ENCODE results near the gene TLX2.
"Not testable (repeated sequence)": the region's sequence is repeated elsewhere in the genome, so short reads cannot be mapped to it uniquely, and the experiment has no call there.

The TLX2 gene

DNA sequence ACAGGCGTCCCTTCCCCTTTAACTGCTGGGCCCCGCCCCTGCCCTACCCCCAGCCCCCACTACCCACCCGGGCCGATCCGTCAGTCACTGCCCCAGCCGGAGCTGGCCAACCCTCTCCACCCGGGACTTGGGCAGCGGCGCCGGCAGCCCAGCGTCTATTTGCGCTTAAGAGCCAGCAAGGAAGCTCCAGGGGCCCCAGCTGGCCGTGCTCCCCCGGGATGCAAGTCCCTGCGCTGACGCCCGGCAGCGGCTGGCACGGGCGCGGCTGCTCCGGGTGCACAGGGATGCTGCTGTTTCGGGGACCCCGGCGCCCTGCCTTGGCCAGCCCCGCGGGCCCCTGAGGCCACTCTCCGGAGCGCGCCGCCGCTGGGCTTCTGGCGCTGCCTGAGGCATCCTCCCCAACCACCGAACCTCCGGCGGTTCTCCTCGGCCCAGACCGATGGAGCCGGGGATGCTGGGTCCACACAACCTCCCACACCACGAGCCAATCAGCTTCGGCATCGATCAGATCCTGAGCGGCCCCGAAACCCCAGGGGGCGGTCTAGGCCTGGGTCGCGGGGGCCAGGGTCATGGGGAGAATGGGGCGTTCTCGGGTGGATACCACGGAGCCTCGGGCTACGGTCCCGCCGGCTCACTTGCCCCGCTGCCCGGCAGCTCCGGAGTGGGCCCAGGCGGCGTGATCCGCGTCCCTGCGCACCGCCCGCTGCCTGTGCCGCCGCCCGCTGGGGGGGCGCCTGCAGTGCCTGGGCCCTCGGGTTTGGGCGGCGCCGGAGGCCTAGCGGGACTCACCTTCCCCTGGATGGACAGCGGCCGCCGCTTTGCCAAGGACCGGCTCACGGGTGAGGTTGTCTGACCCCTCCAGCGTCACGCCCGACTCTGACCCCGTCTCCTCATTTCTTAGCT lies at the start of gene TLX2:
TSS of gene TLX2 (plus strand) at position 83 of the 903 bp plus-strand sequence. CDS start at position 440, 357 bp downstream.
- peak; percentile 62 for DNase-seq

DNA sequence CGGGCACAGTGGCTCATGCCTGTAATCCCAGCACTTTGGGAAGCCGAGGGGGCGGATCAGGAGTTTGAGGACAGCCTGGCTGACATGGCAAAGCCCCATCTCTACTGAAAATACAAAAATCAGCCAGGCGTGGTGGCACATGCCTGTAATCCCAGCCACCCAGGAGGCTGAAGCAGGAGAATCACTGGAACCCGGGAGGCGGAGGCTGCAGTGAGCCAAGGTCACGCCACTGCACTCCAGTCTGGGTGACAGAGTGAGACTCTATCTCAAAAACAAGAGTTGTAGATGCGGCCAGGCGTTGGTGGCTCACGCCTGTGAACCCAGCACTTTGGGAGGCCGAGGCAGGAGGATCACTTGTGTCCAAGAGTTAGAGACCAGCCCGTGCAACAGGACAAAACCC lies 43.5 kb upstream of the TLX2 start:
- not testable (repeated sequence) for DNase-seq

DNA sequence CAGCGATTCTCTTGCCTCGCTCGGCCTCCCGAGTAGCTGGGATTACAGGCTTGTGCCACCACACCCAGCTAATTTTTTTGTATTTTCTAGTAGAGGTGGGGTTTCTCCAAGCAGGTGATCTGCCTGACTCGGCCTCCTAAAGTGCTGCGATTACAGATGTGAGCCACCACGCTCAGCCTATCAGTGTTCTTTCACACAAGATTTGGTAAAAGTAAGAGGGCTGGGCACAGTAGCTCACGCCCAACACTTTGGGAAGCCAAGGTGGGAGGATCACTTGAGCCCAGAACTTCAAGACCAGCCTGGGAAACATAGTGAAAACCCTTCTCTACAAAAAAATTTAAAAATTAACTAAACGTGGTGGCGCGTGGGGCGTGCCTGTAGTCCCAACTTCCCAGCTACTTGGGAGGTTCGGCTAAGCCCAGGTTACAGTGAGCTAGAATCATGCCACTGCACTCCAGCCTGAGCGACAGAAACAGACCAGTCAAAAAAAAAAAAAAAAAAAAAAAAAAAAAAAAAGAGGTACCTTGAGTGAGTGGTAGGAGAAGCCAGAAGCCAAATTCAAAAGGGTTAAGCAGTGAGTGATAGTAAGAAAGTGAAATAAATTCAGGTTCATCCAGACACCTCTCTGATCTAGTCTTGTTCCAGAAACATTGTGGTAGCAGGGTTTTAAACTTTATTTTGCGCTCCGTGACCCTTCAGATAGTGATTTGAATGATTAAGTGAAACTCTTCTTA lies 42.8 kb upstream of the TLX2 start:
- peak; percentile 48 for DNase-seq

- DNase-seq, result peak; percentile 98
Measured at GRCh38 chr2:74472086-74472944, 41.9 kb upstream of the TLX2 start, which contains the start of gene MRPL53. Gene MRPL53, minus strand, starts transcription at chr2:74472680. Its CDS starts 20 bp downstream, at chr2:74472660.

DNA sequence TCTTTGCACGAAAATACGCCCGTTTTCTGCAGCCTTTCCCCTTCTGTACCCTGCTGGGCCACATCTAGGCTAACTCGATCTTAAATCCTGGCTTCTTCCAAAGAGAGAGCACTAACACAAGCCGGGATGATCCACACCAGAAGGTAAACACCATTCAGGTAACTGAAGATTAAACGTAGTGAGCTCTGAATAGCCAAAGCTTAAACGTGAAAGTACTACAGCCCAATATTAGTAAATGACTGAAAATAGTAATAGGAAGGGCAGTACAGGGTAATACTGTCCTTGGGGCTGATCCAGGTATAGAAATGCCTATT lies 41.3 kb upstream of the TLX2 start:
- DNase-seq, result no peak

GRCh38 chr2:74474481-74474880 lies 39.8 kb upstream of the TLX2 start:
- no peak for DNase-seq

GRCh38 chr2:74474899-74475298 lies 39.4 kb upstream of the TLX2 start:
- DNase-seq, result peak; percentile 31

DNA sequence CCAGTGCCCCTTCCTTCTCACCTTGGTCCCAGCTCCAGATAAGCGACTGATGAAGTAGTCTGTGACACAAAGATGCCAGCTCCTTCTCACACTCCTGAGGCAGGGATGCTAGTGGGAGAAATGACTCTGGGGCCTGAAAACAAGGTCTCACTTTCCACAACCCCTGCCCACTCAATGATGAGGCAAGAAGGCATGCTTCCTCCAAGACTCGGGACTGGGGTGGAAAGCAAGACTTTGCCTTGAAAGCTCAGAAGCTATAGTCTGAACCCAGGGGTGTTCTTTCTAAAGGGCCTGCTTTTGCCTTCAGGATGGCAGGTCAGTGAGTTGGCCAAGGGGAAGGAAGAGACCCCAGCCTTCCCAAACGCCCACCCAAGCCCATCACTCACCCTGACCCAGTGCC lies 32.8 kb upstream of the TLX2 start:
- DNase-seq, result no peak

DNA sequence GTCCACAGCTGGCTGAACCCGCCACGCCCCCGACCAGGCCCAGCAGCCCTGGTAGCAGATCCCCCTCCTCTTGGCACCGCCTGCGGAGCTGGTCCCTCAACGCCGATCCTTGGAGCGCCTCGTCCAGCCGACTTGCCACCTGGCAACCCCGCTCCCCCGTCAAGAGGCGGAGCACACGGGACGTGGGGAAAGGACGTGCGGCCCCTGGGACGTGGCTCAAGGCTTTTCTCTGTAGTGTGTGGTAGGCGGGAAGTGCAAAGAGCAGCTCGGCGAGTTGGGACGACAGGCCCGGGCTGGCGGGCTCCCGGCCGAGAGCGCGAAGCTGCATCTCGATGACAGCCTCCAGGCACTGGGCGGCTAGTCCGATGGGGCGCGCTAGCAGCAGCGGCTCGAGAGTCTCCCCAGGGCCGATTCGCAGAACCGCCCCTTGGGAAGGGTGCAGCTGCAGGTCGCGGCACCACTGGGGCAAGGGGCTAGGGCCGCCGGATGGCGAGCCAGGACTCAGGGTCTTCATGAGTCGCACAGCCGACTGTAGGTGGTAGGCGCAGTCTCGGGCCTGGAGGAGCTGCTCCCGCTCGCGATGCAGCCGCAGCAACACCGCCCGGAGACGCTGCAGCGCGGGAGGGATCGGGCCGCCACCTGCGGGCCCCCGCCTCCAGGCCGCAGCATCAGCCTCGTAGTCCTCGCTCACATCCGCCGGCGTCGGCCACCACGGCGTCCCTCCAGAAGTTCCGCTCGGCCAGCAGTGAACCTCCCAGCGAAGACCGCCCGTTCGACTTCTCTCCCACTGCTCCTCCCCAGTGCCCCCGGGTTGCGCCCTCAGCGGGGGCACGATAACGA lies 32.1 kb upstream of the TLX2 start:
- DNase-seq, result peak; percentile 83

DNA sequence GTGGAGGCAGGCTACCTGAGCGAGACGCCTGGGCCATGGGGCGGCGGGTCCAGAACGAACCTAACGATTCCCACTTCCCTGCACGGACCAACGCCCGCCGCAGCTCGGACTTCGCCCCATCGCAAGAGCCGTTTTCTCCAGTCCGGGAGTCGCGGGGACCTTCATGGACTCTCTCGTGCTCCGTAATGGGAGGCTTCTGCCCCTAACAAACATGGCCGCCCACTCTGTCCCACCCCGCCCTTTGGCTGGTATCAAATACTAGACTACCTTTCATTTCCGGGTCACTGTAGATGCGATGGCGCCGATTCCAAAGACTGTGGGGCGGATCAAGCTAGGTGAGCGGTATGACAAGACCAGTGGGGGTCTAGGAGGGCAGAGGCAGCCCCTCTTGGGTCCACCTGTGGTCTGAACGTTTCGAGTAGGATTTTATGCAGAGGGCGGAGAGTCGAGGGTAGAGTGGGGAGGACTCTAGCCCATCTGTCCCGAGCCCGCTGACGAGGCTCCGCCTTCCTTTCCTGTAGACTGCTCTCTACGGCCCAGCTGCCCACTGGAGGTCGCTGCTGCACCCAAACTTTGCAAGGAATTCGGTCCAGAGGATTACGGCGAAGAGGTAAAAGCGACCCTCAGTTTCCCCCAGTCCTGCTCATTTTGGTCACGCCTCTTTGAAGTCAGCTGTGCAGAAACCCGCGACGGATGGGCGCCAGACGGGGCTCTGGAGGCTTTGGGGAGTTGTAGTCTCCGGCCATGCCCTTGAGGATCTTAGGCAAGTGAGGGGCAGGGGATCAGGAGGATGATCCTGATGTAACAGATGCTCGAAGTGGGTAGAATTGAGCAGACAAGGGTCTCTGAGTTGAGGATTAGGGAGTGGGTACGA lies 31.2 kb upstream of the TLX2 start, which contains the start of the genes CCDC142 and TTC31:
TSS of gene CCDC142 (minus strand) at position 198 of the 874 bp plus-strand sequence. CDS start at position 37, 161 bp downstream.
TSS of gene TTC31 (plus strand) at position 281 of the 874 bp plus-strand sequence. CDS start at position 296, 15 bp downstream.
- peak; percentile 98 for DNase-seq

GRCh38 chr2:74483675-74484164 lies 30.5 kb upstream of the TLX2 start:
- DNase-seq, result not testable (repeated sequence)

GRCh38 chr2:74486141-74486540 lies 28.1 kb upstream of the TLX2 start:
- DNase-seq, result no peak

GRCh38 chr2:74488643-74489481 lies 25.4 kb upstream of the TLX2 start:
- no peak for DNase-seq

- no peak for DNase-seq
Measured at GRCh38 chr2:74489906-74490305, 24.3 kb upstream of the TLX2 start.

DNA sequence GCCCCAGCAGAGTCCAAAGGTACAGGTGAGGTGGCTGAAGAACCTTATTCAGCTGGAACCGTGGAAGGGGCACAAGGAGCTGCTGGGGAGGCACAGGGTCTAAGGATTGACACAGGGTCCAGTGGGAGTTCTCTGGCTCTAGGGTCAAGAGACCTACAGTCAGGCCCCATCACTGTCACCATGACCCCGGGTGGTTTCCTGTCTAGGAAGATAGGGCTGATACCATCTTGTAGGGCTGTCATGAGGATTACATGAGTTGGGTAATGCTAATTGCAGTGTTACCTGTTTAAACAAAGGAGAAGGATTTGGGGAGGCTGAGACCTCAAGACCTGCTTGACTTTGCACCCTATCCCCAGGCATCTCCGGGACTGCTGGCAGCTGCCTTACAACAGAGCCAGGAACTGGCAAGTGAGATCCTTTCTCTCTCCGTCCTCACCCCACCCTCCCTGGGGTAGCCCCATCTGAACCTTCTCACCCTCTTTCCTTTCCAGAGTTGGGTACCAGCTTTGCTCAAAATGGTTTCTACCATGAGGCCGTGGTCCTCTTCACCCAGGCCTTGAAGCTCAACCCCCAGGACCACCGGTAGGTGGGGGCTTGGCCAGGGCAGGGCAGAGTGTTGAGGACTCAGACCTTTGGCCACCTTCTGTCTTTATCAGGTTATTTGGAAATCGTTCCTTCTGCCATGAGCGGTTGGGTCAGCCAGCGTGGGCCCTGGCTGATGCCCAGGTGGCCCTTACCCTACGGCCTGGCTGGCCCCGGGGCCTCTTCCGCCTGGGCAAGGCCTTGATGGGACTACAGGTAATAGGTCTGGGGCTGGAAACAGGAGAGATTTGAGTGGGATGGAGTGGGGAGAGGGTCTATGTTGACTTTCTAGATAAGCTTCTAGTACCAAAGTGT lies 22.4 kb upstream of the TLX2 start:
- no peak for DNase-seq

GRCh38 chr2:74493546-74493945 lies 20.7 kb upstream of the TLX2 start:
- DNase-seq, result no peak

GRCh38 chr2:74495440-74495839 lies 18.8 kb upstream of the TLX2 start:
- DNase-seq, result no peak

DNA sequence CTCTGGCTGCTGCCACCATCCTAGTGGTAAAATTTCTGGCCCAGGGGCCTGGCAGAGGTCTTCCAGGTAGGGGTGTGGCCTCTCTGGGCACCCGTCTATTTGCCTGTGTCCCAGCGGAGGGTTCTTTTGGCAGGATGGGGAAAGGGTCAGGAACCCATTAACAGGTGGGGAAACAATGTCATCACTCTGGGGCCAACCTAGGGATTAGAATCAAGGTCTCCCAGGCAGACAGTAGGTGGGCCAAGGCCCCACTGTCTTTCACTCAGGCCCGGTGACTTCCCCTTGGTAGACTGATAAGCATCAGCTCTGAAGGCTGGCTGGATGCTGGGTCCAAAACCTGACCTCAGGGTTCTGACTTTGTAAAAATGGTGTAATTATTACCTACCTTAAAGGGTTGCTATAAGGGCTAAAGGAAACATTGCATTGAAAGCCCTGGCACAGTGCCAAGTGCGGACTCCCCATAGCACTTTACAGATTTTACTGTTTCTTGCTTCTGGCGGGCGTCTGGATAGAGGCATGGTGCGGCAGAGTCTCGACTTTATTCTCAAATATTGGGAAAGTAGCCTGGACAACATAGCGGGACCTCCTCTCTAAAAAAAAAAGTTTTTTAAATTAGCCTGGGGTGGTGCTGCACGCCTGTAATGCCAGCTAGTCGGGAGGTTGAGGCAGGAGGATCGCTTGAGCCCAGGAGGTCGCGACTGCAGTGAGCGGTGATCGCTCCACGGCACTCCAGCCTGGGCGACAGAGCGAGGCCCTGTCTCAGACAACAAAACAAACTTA lies 17.1 kb upstream of the TLX2 start:
- peak; percentile 38 for DNase-seq
